Stimulated activated CD4-positive, alpha-beta T cell treated with anti-CD3 and anti-CD28 coated beads, TNF-alpha, amount 100 ng/mL, for 1 hour (primary cell): ENCODE data around the gene ARHGAP25.
A peak's percentile ranks its signal among the peaks of the same experiment; 100 is the strongest.

Experiments
- DNase-seq, 3 donors: peaks; one replicate each; pipeline ENCODE4 v3.0.0-alpha.2; 2020; ENCODE audit warnings: low read depth in 3 of 3, low spot score in 1 of 3

Gene ARHGAP25

DNA sequence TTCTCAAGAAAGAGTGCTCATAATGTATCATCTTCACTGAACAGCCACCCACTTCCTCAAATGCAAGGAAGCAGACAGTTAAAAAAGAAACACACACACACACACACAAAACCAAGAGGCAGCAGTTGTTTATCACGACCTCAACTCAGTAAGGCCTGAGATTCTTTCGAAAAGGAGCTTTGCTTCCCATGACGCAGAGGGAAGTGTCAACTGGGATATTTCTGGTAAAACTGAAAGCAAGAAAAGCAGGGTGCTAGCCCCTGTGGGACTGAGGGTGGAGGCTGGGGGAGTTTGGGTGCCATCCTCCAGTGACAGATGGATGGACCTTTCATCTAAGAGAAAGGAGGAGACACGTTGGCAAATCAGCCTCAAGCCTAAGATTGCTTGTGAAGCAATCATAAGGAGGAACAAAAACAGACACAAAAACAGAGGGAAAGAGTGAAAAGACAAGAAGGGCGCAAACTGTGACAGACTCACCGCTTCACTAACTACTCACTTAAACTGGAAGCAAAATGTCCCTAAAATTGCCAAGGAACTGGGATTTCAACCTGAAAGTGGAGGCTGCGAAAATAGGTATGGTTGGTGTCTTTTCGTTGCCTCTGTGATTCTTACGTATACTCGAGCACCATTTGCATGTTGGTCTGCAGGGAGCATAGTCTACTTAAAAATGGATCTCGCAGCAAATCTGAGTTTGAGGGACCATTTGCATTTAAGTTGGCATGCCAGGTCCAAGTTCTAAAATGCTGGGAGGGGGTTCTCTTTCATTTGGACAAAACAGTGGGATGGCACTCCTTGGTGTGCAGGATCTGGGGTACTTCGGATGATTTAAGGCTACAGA, at the start of gene ARHGAP25:
Gene ARHGAP25 (plus strand): TSS at position 124 of the 838 bp plus-strand sequence. CDS start 389 bp downstream, at position 513.
- peak in 1 of 3 donors; percentile 30 for DNase-seq

DNA sequence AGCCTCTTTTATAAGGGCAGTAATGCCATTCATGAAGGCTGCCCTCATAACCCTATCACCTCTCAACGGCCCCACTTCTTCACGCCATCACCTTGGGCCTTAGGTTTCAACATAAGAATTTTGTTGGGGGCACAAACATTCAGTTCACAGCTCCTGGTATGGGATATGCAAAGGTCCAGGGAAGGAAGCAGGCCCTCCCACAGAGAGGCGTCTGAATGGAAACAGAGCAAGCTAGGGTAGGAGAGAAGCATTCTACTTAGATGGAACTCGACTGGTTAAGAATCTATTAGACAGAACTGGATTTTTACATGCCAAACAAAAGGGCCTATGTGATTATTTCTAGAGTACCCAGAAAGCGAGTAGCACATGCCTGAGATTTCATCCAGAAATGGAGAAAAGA, 48.4 kb upstream of the ARHGAP25 start:
- no peak for DNase-seq

DNA sequence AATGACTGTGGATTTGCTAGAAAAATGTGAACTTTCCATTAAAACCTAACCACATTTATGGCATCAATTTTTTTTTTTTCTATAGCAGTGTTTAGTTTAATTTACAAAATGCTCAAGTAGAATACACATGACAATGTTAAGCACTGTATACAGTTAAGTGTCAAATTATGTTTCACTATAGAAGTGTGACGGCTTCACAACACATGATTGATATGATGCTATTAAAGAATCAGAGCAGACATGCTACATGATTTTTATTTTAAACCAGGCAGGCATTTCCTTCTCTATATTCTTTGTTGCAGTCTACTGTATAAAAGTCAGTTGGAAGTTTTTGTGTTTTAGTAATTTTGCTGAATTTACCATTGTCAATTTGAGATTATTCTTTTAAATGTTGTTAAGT, 47.6 kb upstream of the ARHGAP25 start:
- DNase-seq: no peak

DNA sequence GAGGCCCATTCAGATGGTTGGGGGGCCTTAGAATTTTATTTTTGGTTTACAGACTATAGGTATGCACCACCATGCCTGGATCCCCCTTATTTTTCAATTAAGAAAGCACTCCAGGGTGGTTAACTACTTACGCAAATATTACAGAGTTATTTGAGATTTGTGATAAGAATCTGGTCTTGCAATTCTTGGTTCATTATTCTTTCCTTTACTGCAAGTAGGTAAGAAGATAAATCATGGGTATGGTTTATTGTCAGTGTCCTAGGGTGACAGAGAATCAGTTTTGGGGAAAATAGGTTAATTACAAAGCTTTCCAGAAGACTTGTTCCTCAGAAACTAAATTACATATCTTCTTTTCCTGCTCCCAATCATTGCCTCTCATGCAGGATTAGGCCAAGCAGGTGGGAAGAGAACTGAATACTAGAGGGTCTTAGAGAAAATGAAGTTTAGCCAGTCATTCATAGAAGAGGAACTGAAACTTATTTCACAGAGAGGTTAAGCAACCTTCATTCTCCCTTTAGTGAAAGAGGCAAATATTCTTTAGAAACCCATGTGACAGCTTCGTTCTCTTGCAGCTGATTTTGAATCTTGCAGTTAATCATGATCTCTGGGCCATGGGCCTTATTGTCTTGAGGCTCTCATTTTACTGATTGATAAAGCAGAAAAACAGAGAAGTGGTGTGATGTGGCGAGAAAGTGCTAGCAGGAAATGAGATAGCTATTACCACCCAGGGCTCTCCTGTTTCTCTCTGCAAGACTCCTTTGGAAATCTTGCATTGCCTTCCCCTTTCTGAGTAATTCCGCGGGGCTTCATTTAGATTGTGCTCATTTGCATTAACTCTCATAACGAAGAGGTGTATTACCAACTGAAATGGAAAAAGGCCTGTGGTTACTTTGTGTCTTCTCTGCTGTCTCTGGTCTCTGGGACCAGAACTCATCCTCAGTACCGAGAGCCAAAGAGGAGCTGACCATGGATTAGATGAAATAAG, 44.8 kb upstream of the ARHGAP25 start:
- DNase-seq: no peak

- no peak for DNase-seq
Observed at GRCh38 chr2:68690851-68691250, 43.8 kb upstream of the ARHGAP25 start.

- no peak for DNase-seq
Observed at GRCh38 chr2:68692511-68692910, 42.1 kb upstream of the ARHGAP25 start.

DNA sequence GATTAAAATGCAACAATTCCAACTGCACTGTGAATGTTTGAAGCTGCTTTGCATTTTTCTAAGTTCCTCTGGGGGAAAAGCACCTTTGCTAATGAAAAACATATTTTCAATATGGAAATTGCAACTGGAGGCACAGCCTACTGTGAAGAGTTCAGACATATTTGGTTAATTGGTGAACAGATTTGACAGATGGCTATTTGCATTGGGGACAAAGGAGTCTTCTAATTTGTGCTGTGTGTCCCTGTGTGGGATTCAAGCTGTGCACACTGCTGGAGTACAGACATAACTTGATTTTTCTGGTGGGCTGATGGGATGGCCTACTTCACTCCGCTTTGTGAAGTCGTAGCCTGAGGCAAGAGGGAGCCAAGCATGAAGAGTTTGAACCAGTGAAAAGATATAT, 40.7 kb upstream of the ARHGAP25 start:
- no peak for DNase-seq

DNA sequence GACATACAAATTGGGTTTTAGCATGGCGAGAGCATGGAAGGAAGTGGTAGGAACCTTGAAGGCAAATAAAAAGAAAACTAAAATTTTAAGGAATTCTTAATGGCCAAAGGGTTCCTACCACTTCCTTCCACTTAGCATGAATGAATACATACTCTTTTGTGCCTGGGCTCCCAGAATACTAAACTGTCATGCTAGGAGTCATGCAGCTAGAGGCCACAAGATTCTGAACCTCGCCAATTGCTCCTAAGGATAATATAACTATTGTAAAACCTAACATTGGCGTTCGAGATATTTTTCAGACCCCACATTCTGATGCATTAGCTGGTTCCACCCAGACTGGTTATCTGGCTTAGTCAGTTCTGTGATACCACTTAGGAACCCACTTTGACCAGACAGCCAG, 38.6 kb upstream of the ARHGAP25 start:
- DNase-seq: no peak

DNA sequence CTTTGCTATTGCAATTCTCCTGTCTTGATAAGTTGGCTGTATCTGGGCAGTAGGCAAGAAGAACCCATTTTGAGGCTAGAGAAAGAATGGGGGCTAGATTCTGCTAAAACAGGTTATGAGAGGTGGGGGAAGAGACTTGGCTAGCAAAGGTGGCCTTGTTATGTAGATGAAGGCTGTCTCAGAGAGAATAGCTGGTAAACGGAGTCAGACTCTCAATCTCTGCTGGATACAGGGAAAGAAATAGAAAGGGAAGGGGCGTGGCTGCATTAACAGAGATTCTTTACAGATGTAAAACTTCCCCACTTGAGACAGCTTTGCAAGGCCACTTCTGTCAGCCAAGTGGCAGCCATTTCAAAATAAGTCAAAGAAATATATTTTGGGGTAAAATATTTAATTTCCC, 38.1 kb upstream of the ARHGAP25 start:
- no peak for DNase-seq

- no peak for DNase-seq
Observed at GRCh38 chr2:68698567-68699377, 35.8 kb upstream of the ARHGAP25 start.

- DNase-seq: no peak
Observed at GRCh38 chr2:68700560-68700959, 34.1 kb upstream of the ARHGAP25 start.

DNA sequence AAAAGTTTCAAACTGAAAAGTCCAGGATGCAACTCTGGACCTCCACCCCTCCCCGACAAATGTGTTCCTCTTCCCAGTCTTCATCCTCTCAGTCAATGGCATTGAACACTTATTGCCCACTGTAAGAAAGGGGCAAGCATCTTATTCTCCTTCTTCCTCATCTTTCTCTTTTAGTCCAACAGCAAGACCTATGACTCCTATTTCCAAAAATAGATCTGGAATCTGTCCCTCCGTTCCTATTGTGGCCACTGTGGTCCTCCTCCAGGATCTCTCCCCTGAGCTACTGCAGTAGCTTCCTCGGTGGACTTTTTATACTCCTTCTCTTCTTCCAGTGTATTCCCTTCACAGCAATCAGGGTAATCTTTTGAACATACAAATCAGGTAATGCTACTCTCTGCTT, 28.0 kb upstream of the ARHGAP25 start:
- no peak for DNase-seq

GRCh38 chr2:68708629-68709028, 26.0 kb upstream of the ARHGAP25 start:
- no peak for DNase-seq

- no peak for DNase-seq
Observed at GRCh38 chr2:68709421-68709911, 25.1 kb upstream of the ARHGAP25 start.

GRCh38 chr2:68710336-68710735, 24.3 kb upstream of the ARHGAP25 start:
- DNase-seq: no peak

- no peak for DNase-seq
Observed at GRCh38 chr2:68710756-68711155, 23.9 kb upstream of the ARHGAP25 start.

DNA sequence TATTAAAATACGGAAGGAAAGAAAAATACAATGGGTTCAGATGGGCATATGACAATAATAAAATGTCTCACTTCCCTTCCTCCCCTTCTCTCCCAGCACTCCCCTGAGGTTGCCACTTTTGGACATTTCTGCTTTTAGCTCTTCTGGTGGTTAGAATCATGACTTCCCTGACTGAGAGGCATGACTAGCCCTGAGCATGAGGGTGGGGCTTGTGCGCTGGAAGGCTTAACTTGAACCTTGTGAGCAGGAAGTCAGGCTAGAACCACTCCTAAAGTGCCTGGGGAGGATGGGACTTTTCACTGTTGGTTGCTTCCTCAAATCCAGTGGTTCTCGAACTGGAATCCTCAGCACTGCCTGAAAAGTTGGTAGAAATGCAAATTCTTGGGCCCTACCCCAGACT, 19.7 kb upstream of the ARHGAP25 start:
- DNase-seq: no peak

GRCh38 chr2:68715353-68716041, 19.1 kb upstream of the ARHGAP25 start:
- DNase-seq: no peak

DNA sequence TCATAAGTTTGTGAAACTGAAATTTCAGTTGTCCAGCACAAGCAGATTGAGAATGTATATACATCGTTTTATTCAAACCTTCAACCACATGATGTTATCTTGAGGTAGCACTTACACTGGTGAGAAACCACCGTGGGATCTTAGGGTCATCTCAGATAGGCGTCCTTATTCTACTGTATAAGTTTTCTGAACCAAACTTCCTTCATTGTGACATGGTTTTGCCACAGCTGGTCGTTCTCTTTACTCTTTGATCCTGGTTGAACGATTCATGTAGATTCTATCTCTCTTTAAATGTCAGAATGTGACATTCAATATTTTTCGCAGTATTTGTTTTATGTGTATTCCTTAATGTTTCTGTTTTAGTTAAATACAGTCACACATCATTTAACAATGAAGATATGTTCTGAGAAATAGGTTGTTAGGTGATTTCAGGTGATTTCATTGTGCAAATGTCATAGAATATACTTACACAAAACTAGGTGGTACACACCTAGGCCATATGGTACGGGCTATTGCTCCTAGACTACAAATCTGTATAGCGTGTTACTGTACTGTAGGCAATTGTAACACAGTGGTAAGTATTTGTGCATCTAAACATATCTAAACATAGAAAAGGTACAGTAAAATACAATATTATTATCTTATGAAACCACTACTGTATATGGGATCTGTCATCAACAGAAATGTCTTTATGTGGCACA, 17.9 kb upstream of the ARHGAP25 start:
- DNase-seq: no peak

GRCh38 chr2:68717305-68717661, 17.3 kb upstream of the ARHGAP25 start:
- DNase-seq: no peak
